ENCODE measurements around the gene HIGD1A.

GRCh38 chr3:42836150-42837123 is 32.1 kb upstream of the HIGD1A start:
- no peak for TF ChIP-seq EP300 (IDR thresholded peaks at IDR 0.05)
- TF ChIP-seq POLR2A (IDR thresholded peaks at IDR 0.05), result no peak
